NCI-H2081 treated with DMSO at 0.1 percent for 48 hours (cell line): Measurements from ENCODE around the gene WDR77.
A peak's percentile ranks its signal among the peaks of the same experiment; 100 is the strongest.

Experiments used
- DNase-seq: peaks from one replicate; lab custom pipeline; 2025; lab: John Stamatoyannopoulos, UW

WDR77 gene

DNA sequence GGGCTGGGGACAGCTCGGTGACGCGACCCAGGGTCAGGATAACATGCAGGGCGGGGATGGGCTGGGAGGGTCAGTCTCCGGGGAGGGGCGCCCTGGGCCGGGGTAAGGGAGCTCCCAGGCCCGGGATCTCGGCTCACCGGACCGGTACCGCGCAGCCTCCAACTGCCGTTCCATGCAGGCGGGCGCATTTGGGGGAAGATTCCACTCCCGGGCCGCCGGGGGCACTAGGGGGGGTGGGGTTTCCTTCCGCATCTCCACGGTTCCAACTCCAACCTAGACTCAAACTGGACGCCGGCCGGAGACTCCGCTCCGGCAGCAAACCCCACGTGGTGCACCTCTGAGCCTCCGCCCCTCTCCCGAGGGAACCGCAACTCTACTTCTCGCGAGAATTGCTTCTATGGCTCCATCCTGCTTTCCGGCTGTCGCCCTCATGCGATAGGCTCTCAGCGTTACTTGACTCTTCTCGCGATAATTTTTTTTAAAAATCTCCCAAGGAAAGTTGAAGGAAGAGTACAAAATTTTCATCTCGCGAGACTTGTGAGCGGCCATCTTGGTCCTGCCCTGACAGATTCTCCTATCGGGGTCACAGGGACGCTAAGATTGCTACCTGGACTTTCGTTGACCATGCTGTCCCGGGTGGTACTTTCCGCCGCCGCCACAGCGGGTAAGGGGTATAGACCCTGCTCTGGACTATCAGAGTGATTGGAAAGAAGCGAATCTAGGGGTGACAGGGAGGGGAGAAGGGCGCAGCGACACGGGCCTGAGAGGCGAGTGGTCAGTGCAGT is at the start of gene WDR77, which contains the start of gene ATP5PB:
TSS of gene WDR77 (minus strand) at position 339 of the 785 bp plus-strand sequence. CDS start at position 252, 87 bp downstream.
TSS of gene ATP5PB (plus strand) at position 547 of the 785 bp plus-strand sequence. CDS start at position 625, 78 bp downstream.
- DNase-seq, result peak; percentile 91

DNA sequence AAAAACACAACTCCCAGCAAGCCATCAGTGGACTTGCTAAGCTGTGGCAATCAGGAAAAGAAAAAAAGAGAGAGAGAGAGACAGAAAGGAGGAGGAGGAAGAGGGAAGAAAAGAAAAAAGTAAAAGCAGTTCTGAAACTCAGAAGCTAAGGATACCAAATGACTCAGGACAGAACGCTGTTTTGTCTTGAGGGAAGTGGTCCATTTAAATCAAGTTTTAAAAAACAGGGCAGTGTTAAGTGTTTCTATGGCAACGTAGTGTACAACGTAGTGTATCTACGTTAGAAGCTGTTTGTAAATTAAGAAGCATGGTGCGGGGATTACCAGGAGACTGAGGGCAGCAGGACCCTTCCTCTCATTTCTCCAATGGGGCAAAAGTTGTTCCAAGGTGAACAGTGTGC is 48.5 kb upstream of the WDR77 start:
- DNase-seq, result no peak

DNA sequence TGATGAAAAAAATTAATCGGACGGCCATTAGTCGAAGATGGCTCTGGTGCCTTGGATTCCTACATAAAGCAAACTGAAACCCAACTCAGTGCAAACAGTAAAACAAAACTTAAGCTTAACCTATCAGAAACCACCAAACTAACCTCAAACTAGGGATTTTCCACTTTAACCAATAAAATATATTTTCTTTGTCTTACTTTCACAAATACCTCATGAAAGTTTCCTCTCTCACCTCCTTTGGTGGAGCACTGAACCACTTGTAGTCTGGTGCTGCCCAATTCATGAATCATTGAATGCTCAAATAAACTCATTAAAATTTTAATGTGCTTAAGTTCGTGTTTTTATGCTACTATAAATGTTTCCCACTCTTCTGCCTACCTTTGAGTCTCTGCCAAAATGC is 47.3 kb upstream of the WDR77 start:
- no peak for DNase-seq

DNA sequence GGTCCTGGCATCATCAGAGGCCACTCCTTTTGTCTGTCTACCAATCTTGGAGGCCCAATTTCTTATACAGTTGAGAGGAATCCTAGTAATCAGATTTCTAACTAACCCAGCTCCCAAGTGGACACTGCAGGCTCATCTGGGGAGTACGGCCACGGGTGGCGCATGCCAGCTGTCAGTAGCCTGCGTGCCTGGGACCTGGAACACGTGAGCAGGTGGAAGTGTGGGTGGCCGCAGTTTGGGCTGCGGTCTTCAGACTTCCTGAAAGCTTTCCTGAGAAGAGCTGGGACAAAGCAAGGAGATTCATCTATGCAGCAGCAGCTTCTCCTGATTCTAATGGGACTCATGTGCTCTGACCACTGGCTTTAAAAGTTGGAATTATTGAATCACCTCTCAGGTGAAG is 42.0 kb upstream of the WDR77 start:
- DNase-seq, result no peak

DNA sequence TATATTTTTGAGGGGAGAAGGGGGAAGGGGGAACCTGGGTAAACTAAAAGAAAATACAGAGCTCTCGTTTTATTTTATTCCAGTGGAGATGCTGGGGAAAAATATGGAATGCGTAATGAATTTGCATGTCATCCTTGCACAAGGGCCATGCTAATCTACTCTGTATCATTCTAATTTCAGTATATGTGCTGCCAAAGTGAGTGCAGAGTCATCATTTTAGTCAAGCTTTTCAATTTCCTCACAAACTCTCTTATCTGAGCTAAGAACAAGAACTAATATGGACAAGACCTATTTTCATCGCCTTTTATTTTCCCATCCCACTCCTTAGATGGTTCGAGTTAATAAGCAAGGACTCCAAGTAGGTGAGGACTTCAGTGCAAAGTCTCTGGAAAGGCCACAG is 41.2 kb upstream of the WDR77 start:
- no peak for DNase-seq

DNA sequence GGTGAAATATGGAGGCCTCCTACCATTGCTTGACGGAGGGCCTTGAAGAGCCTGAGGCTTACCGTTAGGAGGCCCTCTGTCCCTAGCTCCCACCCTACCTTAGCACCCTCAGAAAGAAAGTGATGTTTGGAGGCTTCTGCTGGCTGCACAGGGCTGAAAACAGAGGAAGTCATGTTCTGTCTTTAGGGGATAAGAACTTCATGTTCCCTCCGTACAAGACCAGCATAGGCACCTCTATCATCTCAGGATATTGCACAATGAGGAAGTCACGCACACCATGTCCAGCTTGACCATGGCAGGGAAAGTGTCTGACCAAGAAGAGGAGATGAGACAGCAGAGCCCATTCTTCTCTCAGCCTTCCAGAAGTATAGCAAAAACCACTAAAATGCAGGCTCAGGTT is 40.5 kb upstream of the WDR77 start:
- DNase-seq, result no peak

DNA sequence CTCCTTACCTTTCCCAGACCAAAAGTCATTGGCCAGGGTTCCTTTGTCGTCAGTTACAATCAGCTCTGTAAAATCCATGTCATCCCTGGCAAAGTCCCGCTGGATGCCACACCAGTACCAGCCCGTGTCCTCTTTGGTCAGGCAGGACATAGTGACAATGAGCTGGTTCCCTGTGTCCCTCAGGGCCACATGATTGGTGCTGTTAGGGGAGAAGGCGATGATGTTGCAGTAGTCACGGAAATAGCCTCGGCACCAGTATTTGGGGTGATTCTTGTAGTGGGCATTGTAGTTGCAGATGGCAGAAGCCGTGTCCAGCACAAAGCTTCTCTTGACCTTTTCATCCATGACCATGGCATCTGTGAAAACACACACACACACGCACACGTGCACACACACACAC is 39.6 kb upstream of the WDR77 start:
- no peak for DNase-seq

DNA sequence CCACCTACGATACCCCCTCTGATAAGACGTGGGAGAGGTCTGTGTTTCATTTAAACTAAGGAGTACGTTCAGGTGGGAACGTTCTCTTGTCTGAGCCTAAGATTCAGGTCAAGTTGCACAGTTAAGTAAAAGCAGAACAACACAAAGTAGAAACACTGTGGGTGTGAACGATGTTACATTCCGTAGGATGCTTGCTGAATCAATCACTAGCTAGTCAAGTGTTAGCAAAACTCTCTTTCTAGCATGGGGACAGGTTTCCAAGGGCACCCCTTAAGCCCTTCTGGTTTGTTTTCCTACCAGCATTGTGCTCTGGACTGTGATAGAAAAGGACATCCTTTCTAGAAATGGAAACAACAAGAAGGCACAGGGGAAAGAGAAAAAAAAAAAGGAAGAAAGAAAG is 38.1 kb upstream of the WDR77 start:
- no peak for DNase-seq

DNA sequence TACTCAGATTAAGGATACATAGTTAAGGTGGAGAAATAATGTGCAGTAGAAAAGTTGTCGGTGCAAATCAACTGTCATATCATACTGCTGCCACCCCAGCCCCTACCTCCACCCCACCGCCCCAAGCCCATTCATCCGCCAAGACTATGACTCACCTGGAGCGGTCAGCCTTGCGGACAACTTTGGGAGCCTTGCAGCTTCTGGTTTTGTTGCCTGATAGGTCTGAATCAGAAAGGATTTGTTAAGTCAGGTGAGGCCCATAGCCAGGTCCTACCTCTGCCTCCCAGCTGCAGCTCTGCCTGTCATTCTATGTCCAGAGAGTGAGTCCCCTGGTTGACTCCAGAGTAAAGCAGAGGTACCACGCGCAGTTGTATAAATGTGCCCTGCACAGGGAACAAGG is 37.4 kb upstream of the WDR77 start:
- DNase-seq, result no peak

DNA sequence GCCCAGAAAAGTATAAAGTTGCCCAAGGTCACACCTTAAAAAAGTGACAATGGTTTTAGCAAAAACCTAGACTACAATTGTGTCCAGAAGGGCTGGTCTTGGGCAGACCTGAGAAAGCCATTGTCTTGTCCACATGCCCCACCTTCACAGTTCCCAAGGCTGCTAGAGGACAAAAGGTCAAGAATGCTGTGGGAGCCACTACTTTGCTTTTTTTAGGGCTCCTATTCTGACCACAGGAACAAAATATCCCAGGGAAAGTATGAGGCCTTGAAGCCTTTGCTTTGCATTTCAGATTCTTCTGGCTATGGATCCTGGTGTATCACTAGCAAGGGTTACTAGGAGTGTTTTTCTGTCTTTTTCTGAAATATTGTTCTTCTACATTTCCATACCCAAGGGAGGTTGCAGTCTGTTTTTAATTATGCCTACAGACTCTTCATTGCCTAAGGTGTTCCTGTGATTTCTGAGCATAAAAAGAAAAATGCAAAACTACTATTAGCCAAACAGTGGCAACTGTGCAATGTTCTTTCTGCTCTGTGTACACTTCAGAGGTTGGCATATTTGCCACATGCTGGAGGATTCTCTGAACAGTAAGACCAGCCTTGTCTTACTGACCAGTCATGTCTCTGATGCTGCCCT is 35.5 kb upstream of the WDR77 start:
- no peak for DNase-seq

DNA sequence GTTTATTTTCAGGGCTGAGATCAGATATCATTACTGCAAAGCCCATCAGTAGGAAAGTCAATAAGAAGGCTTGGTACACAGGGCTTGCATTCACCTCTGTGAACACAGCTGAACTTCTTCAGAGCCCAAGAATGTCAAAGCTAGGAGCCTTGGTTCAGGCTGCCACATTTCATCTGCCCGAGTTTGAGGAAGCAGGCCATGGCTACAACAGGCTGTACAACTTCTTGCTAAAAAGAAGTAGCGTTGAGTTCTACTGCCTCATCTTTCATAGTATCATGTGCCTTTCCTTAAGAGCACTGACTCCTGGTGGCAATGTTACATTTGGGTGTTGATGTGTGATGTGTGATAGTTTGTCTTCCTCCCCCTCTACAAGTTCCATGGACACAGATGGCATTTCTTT is 34.8 kb upstream of the WDR77 start:
- no peak for DNase-seq

DNA sequence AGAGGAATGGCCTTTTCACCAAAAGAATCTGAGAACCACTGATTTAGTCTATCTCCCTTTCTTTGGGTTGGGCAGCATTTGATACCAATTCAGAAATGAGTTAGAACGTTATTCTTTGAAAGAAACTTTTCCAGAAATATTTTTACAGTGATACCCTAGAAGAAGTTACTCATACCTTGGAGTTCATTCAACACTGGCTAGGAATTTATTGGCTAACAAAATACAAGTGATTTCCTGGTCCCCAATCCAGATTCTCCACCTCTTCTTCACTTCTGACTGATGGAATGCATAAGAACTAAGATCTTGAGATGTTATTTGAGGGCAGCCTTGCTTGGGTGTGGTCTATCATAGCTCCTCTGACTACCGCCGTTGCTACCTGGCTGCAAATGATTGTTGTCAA is 34.1 kb upstream of the WDR77 start:
- DNase-seq, result no peak

DNA sequence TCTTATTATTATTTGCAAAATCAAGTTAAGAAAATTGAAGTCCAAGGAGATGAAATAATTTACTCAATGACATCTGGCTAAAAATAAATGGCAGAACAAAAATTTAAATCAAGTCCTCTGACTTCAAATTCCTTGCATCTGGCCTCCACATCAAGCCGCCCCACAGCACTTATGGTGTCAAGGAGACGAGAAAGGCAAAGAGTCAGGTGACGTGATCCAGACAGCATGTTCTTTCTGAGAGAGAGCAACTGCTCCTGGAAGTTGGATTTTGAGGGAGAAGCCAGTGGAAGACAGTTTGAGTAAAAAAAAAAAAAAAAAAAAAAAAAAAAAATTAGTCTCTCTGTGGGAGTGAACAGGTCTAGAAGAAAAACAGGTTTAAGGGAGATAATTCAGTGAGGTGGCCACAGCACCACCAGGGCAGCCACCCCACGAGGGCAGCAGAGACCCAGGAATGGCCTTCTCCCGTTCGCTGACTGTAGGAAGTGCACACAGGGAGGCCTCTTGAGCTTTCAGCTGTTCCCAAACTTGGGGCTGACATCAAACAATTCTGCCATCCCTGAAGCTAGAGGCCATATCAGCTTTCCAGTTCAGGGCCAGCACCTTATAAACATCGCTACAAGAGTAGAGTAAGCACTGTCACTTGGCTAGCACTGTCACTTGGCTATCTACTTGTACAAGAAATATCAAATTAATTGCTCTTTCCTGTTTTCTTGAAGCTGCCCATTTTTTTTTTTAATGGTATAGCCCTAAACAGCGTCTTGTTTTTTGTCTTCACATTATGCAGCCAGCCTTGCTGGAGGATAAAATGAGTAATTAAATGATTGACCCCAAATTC is 32.5 kb upstream of the WDR77 start:
- no peak for DNase-seq

DNA sequence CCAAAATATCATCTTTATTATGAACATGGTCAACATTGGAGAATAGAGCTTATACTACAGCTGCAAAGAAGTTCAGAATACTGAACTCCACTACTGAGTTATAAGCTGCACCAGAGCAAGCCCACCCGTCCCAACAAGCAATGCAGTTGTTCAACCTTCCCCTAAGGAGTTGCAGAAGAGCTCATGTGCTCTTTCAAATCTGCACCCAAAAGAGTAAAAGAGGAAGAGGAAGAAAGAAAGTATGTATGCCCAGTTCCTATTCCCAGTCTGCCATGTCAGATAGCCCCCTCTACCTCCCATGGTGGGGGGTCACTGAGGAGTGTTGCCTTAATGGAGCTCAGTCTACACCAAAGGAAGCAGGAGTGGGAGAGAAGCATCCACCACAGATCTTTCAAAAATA is 31.6 kb upstream of the WDR77 start:
- DNase-seq, result no peak

DNA sequence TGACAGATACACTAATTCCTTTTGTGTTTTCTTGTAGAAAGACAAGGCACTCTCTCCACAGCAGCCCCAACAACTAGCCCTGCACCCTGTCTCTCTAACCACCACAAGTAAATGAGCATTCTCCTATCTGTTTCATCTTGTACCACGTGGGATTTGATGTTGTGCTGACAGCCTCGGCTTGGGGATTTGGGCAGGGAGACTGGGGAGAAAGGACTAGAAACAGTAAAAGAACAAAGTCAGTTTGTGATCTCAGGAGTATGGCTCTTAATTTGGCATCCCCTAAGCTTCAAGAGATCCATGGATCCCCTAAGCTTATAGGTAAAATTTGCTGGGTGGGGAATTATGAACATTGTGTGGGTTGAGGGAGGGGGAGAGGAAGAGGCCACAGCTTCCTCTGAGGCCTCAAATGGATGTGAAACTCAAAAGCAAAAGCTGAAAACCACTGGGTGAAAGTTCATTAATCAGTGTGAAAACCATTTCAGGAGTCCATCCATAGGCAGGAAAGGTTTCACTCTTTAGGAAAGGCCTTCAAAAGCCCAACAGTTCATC is 27.8 kb upstream of the WDR77 start:
- DNase-seq, result no peak

DNA sequence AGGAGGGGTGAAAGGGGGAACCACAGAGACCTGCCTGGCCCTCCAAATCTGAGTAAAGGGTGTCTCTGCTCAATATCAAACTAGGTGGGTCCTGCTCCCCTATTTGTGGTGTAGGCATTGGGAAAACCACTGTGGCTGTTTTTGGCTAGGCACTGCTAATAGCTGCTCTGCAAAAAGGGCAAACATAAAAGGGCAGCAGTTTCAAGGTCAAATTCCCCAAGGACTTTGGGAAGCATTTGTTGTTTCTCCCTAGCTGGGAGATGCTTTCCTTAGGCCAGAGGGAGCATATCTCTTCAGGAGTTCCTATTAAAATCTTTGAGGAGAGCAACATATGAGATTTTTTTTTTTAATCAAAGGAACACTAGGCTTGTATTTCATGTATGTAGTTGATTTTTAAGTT is 27.2 kb upstream of the WDR77 start:
- DNase-seq, result no peak

DNA sequence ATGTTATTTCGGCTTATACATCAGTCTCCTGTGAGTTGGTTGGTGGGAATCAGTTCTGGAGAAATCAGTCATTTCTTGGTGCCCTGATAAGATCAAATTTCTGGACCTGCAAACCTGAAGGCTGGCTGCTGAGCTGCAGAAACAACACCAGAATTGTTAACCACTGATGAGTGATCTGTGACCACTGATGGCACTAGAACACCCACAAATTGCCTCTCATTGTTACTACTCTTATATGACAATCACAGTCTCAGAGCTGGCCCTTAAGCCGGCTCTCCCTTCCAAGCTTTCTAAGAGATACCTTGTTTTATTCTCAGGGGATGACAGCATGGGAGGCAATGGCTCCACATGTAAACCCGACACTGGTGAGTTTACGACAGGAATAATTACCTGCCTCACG is 26.6 kb upstream of the WDR77 start:
- DNase-seq, result no peak

DNA sequence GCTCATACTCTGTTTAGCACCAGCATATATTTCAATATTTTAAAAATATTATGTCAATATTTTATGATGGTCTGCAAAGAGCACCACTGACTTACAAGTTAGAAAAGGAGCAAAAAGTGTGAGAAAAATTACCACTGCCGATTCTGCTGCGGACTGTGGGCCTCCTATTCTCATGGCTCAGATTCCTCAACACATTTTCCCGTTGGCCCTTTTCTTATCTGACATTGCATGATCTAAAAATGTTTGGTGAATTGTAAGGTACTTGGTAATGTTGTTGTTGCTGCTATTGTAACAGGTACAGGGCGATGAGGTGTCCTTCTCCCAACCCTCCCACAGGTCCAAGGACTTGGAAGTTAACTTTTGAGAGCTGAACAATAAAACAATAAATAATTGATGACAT is 25.5 kb upstream of the WDR77 start:
- DNase-seq, result no peak

DNA sequence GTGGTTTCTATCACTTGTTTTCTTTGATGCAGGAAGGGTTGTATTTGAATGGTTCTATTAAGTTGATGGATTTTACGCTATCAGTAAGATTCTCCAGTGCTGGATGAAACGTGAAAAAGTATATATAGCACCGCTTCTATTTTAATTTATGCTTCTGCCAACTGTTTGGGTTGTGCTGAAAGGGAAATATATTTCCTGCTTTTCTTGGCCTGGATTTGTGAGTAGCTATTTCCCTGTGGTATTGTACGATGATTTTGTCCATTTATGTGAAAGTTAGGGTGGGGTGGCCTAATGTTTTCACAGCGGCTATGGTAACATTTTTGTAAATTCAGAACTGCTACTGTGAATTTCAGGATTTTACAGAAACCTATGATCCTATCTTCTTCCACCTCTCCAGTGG is 25.1 kb upstream of the WDR77 start:
- no peak for DNase-seq

DNA sequence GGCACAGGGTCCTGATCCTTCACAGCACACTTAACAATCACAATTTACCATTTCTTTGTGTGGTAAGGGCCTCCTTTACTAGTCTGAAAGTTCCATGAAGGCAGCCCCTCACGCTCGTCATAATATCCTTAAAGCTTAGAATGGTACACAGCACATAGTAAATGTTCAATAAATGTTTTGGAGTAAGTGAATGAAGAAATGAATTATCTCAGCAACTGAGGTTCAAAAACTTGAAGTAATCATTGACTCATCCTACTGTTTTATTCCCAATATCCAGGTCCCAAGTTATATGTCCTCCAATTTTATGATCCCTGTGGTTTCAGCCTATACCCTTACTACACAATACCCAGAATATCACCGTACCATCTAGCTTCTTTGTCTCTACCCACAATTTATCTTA is 22.5 kb upstream of the WDR77 start:
- DNase-seq, result no peak

DNA sequence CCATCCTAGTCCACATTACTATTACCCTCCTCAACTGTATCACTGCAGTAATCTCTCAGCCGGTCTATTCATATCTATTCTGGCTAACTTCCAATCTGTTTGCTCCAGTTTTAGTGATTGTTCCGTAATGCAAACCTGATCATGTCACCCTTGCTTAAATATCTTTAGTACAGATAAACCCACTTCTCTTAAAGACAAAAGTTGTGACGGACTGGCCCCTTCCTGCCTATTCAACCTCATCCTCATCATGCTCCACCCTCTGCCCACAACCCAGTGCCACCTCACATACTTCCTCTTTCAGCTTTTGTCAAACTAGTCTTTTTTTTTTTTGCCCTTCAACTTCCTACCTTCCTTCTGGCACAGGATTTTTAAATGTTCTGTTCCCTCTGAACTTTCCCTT is 22.0 kb upstream of the WDR77 start:
- DNase-seq, result no peak

DNA sequence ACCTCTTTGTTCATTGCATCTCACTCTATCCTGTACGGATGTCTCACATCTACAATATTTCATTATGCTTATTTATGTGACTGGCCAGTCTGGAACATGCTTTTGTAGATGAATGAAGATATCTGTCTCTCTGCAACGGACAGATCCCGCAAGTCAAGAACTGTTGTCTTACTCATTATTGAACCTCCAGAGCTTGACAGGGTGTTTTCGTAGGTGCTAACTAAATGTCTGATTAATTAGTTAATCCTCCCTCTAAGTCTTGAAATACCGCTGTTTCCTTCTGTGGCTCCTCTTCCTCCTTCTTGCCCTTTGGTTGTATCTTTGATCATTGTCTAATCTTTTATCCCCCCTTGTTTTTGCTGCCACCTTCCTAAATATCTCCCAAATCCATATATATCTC is 21.5 kb upstream of the WDR77 start:
- no peak for DNase-seq

DNA sequence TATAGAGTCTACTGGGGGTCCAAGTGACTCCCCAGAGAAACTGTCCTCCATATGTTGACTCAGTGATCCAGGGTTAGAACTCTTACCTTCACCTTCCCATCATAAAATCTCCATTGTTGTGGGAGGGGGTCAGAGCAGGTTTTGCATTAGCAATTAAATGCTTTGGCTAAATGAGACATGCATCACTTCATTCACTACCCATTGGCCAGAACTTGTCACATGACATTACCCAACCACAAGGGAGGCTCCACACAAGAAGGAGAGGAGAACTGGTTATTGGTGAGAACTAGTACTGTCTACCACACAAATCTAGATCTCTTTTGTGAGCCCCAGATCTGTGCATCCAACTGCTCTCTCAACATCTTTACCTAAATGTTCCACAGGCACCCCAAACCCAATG is 20.5 kb upstream of the WDR77 start:
- DNase-seq, result no peak
